IMR-90 (cell line): Measurements from ENCODE around the gene CEP152. TPM values are rescaled to one million over a fixed set of nuclear protein-coding genes. Genes with fewer than 3 reads are reported as not detected.

Experiments used
- ATAC-seq: fragments of 200-7000 bp; cut with Tn5 transposase; 2 replicates; pipeline ENCODE4 v1.9.1; 2020; ENCODE audit warnings: low read depth, mild to moderate bottlenecking, moderate library complexity
- BruUV-seq: library from RNA; stranded (reverse); fragments of 400-500 nt; replicated peaks from 2 replicates; lab custom pipeline; 2021; lab: Mats Ljungman, UMichigan
- CTCF ChIA-PET: fragments of 300-600 bp; formaldehyde crosslinking; extraction: SDS; loops from one replicate; lab custom pipeline; 2021; ENCODE audit warnings: antibody characterized with exemption; lab: Yijun Ruan, JAX
- POLR2A ChIA-PET: fragments of 300-600 bp; sonication (Branson Sonifier 250); formaldehyde crosslinking; loops from one replicate; lab custom pipeline; 2022; ENCODE audit warnings: antibody characterized with exemption; ENCODE audit not compliant: unreplicated experiment; lab: Charles Lee
- DNase-seq: peaks from one replicate; pipeline ENCODE4 v3.0.0; 2013
- H2AFZ ChIP-seq: replicated peaks from 2 replicates; pipeline ENCODE3; 2013; ENCODE audit warnings: low read length, mild to moderate bottlenecking; ENCODE audit not compliant: poor library complexity
- H2AK5ac ChIP-seq: 2 replicates; pipeline ENCODE4 v1.6.1; 2013; ENCODE audit warnings: low read depth, low read length, inconsistent platforms
- H2AK9ac ChIP-seq: replicated peaks from 2 replicates; pipeline ENCODE3; 2013; ENCODE audit warnings: mild to moderate bottlenecking, low read depth, low read length, moderate library complexity; ENCODE audit not compliant: poor library complexity
- H2BK120ac ChIP-seq: 2 replicates; pipeline ENCODE4 v1.6.1; 2013; ENCODE audit warnings: low read depth, low read length, inconsistent platforms
- H2BK15ac ChIP-seq: 3 replicates; pipeline ENCODE4 v1.6.1; 2013; ENCODE audit warnings: low read depth, low read length, inconsistent platforms
- H2BK20ac ChIP-seq: 2 replicates; pipeline ENCODE4 v1.6.1; 2013; ENCODE audit warnings: low read depth, mild to moderate bottlenecking, inconsistent platforms, low read length, moderate library complexity
- H2BK5ac ChIP-seq: 2 replicates; pipeline ENCODE4 v1.6.1; 2013; ENCODE audit warnings: mild to moderate bottlenecking, low read depth, low read length, inconsistent platforms; ENCODE audit not compliant: poor library complexity, severe bottlenecking
- H3K14ac ChIP-seq: replicated peaks from 2 replicates; pipeline ENCODE4 v1.6.1; 2013; ENCODE audit warnings: low read depth, low read length, inconsistent platforms
- H3K18ac ChIP-seq: 2 replicates; pipeline ENCODE4 v1.6.1; 2013; ENCODE audit warnings: low read depth, low read length, control low read depth
- H3K23ac ChIP-seq: 2 replicates; pipeline ENCODE4 v1.6.1; 2013; ENCODE audit warnings: low read depth, low read length, inconsistent platforms
- H3K27ac ChIP-seq: 2 replicates; pipeline ENCODE4 v1.5.1; 2013; ENCODE audit warnings: mild to moderate bottlenecking, control low read depth, low read length; ENCODE audit not compliant: insufficient read depth
- H3K27me3 ChIP-seq: 2 replicates; pipeline ENCODE4 v1.6.1; 2013; ENCODE audit warnings: low read length; ENCODE audit not compliant: control insufficient read depth, insufficient read depth
- H3K36me3 ChIP-seq: 2 replicates; pipeline ENCODE4 v1.6.1; 2013; ENCODE audit warnings: low read length, mixed read lengths; ENCODE audit not compliant: control insufficient read depth, insufficient read depth
- H3K4ac ChIP-seq: 2 replicates; pipeline ENCODE4 v1.6.1; 2013; ENCODE audit warnings: low read depth, low read length, inconsistent platforms
- H3K4me1 ChIP-seq: 2 replicates; pipeline ENCODE4 v1.6.1; 2013; ENCODE audit warnings: low read length, mixed read lengths; ENCODE audit not compliant: control insufficient read depth, insufficient read depth
- H3K4me2 ChIP-seq: 2 replicates; pipeline ENCODE4 v1.6.1; 2013; ENCODE audit warnings: low read depth, mild to moderate bottlenecking, control low read depth, low read length, moderate library complexity
- H3K4me3 ChIP-seq: 2 replicates; pipeline ENCODE4 v1.5.1; 2013; ENCODE audit warnings: low read depth, mild to moderate bottlenecking, control low read depth, low read length, moderate library complexity; ENCODE audit not compliant: insufficient read depth
- H3K56ac ChIP-seq: 2 replicates; pipeline ENCODE4 v1.6.1; 2013; ENCODE audit warnings: low read length, inconsistent platforms; ENCODE audit not compliant: insufficient read depth; ENCODE audit errors: extremely low read depth
- H3K79me1 ChIP-seq, 2 experiments: 2 replicates each; pipeline ENCODE4 v1.6.1; 2013; ENCODE audit warnings: low read length in 2 of 2, inconsistent platforms in 1 of 2, low read depth in 1 of 2
- H3K9ac ChIP-seq: 2 replicates; pipeline ENCODE4 v1.6.1; 2013; ENCODE audit warnings: low read depth, low read length, control low read depth
- H3K9me1 ChIP-seq: 2 replicates; pipeline ENCODE4 v1.6.1; 2013; ENCODE audit warnings: low read length, inconsistent platforms; ENCODE audit not compliant: insufficient read depth
- H3K9me3 ChIP-seq: 2 replicates; pipeline ENCODE4 v1.6.1; 2013; ENCODE audit warnings: low read length; ENCODE audit not compliant: control insufficient read depth, insufficient read depth
- H4K20me1 ChIP-seq: 2 replicates; pipeline ENCODE4 v1.6.1; 2013; ENCODE audit warnings: low read length, inconsistent platforms; ENCODE audit not compliant: insufficient read depth
- H4K5ac ChIP-seq: 2 replicates; pipeline ENCODE4 v1.6.1; 2013; ENCODE audit warnings: mild to moderate bottlenecking, low read depth, low read length, control low read depth
- H4K8ac ChIP-seq, 2 experiments: 2 replicates each; pipeline ENCODE4 v1.6.1; 2013; ENCODE audit warnings: low read depth in 2 of 2, low read length in 2 of 2, control low read depth in 1 of 2, inconsistent platforms in 1 of 2
- H4K91ac ChIP-seq: 2 replicates; pipeline ENCODE4 v1.6.1; 2013; ENCODE audit warnings: low read depth, low read length, inconsistent platforms; ENCODE audit not compliant: insufficient read depth
- BHLHE40 ChIP-seq: fragments of 150-350 bp; IDR thresholded peaks from 2 replicates; pipeline ENCODE4 v1.6.1; 2016; ENCODE audit warnings: mild to moderate bottlenecking, low read depth, low read length
- CEBPB ChIP-seq: IDR thresholded peaks from 2 replicates; pipeline ENCODE4 v1.6.1; 2012; ENCODE audit warnings: low read depth, low read length, improper control_type of control experiment
- CHD1 ChIP-seq: IDR thresholded peaks from 2 replicates; pipeline ENCODE4 v1.6.1; 2012; ENCODE audit warnings: low read depth, low read length, improper control_type of control experiment
- FOS ChIP-seq: fragments of 150-350 bp; IDR thresholded peaks from 2 replicates; pipeline ENCODE4 v1.6.1; 2016; ENCODE audit warnings: low read depth, low read length
- MAFK ChIP-seq: IDR thresholded peaks from 2 replicates; pipeline ENCODE4 v1.6.1; 2012; ENCODE audit warnings: low read depth, low read length, improper control_type of control experiment
- MAZ ChIP-seq: IDR thresholded peaks from 2 replicates; pipeline ENCODE4 v1.6.1; 2012; ENCODE audit warnings: low read depth, mild to moderate bottlenecking, low read length, improper control_type of control experiment, moderate library complexity, borderline replicate concordance
- MXI1 ChIP-seq: IDR thresholded peaks from 2 replicates; pipeline ENCODE4 v1.6.1; 2012; ENCODE audit warnings: low read depth, mild to moderate bottlenecking, low read length, moderate library complexity, borderline replicate concordance
- NFE2L2 ChIP-seq: fragments of 150-350 bp; IDR thresholded peaks from 2 replicates; pipeline ENCODE4 v1.6.1; 2016; ENCODE audit warnings: low read depth, mild to moderate bottlenecking, low read length
- POLR2A ChIP-seq: IDR thresholded peaks from 2 replicates; pipeline ENCODE4 v1.6.1; 2012; ENCODE audit warnings: mild to moderate bottlenecking, low read depth, low read length
- RAD21 ChIP-seq: IDR thresholded peaks from 2 replicates; pipeline ENCODE4 v1.6.1; 2012; ENCODE audit warnings: low read length, improper control_type of control experiment
- RCOR1 ChIP-seq: IDR thresholded peaks from 2 replicates; pipeline ENCODE4 v1.6.1; 2012; ENCODE audit warnings: mild to moderate bottlenecking, low read length, improper control_type of control experiment; ENCODE audit not compliant: insufficient replicate concordance
- SMC3 ChIP-seq: fragments of 150-350 bp; IDR thresholded peaks from 2 replicates; pipeline ENCODE4 v1.6.1; 2016; ENCODE audit warnings: low read depth, mild to moderate bottlenecking, antibody characterized with exemption, low read length, moderate library complexity
- WGBS, 2 experiments: methylation state at CpG; one replicate each; pipeline versions ENCODE4 v1.1.5 to v1.1.7; 2013; ENCODE audit warnings: missing lambda C conversion rate in 2 of 2; ENCODE audit not compliant: insufficient read length in 1 of 2; ENCODE audit errors: extremely low coverage in 2 of 2; 5-methylcytosine and 5-hydroxymethylcytosine counted together
- dilution Hi-C: fragments of 300-500 bp; cut with HindIII; formaldehyde crosslinking; loops from one replicate; pipeline ENCODE4 v1.14.3; 2018; ENCODE audit warnings: low sequenced_read_pairs; ENCODE audit not compliant: unreplicated experiment
- in situ Hi-C: fragments of 300-500 bp; cut with MboI; formaldehyde crosslinking; loops from 3 replicates; pipeline ENCODE4 v1.14.3; 2019; ENCODE audit warnings: low sequenced_read_pairs, inconsistent platforms, mixed read lengths
- intact Hi-C: fragments of 100-400 bp; cut with micrococcal nuclease; formaldehyde crosslinking; loops from 2 replicates; pipeline ENCODE4 v1.10.0; 2022
- polyA plus RNA-seq, 3 experiments: library from polyadenylated mRNA; depleted of rRNA; stranded (reverse); fragments of >200 nt; gene quantifications; 2 replicates each; pipeline ENCODE4 v1.2.3, GENCODE V29; 2012; ENCODE audit warnings: low replicate concordance in 1 of 3
- total RNA-seq: library from RNA; depleted of rRNA; stranded (reverse); fragments of >200 nt; gene quantifications from 2 replicates; pipeline ENCODE4 v1.2.3, GENCODE V29; 2012
- TF ChIP-seq, protein P1 (sequence below): fragments of 150-350 bp; IDR thresholded peaks from 2 replicates; pipeline ENCODE4 v1.6.1; 2016; ENCODE audit warnings: low read depth, mild to moderate bottlenecking, low read length, moderate library complexity, borderline replicate concordance

Gene CEP152
- total and polyA plus RNA-seq, 2 of the 4 experiments (the other 2 are of a cell fraction): 2.1 to 7.3 TPM

- Histone ChIP-seq H4K8ac (no peak overlapping the region), H2AFZ (no peak overlapping the region), H3K14ac (no peak overlapping the region), H3K36me3 (peaks cover 3% of the 10 kb centered on the region), H3K56ac (no peak overlapping the region), H3K79me1 (no peaks in the 10 kb centered on the region), H3K9me3 (no peaks in the 10 kb centered on the region), H3K4me1 (peaks cover 3% of the 10 kb centered on the region; the same call in 1 of the 2 replicates), H2BK15ac (no peak overlapping the region), H2BK20ac (no peak overlapping the region), H3K9me1 (no peaks in the 10 kb centered on the region), H3K18ac (no peak overlapping the region), H3K4me2 (no peak overlapping the region), H3K4me3 (no peak overlapping the region), H4K91ac (no peak overlapping the region), H3K27ac (no peak overlapping the region), H2BK5ac (no peak overlapping the region), H3K23ac (no peak overlapping the region), H2BK120ac (no peak overlapping the region), H2AK9ac (no peak overlapping the region), H4K5ac (no peak overlapping the region), H2AK5ac (no peak overlapping the region), H4K20me1 (no peaks in the 10 kb centered on the region), H3K27me3 (no peaks in the 10 kb centered on the region), H3K4ac (no peak overlapping the region), H3K9ac (no peak overlapping the region)
- ATAC-seq (no peak), DNase-seq (no peak)
- WGBS, 2 experiments: no CpG with 5 or more reads among the region's 2 CpGs
- in situ Hi-C loops: no loop called here
- CTCF ChIA-PET: interaction anchor here (1.1 kb wide), 1 partner anchor 12 kb away, joined by 3 read pairs; no protein-coding TSS in a partner anchor
- BruUV-seq: no TSS peak
- TF ChIP-seq MAFK (no peak), RAD21 (no peak), FOS (no peak), RCOR1 (no peak), SMC3 (no peak), MAZ (no peak), BHLHE40 (no peak), CHD1 (no peak), MXI1 (no peak), CEBPB (no peak), NFE2L2 (no peak), POLR2A (no peak)
- TF ChIP-seq, protein P1, sequence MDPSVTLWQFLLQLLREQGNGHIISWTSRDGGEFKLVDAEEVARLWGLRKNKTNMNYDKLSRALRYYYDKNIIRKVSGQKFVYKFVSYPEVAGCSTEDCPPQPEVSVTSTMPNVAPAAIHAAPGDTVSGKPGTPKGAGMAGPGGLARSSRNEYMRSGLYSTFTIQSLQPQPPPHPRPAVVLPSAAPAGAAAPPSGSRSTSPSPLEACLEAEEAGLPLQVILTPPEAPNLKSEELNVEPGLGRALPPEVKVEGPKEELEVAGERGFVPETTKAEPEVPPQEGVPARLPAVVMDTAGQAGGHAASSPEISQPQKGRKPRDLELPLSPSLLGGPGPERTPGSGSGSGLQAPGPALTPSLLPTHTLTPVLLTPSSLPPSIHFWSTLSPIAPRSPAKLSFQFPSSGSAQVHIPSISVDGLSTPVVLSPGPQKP: no peak
- intact Hi-C loops: no loop called here
- dilution Hi-C loops: no loop called here
- POLR2A ChIA-PET: no interaction called here
Measured at GRCh38 chr15:48761393-48762158, 49.3 kb downstream of the CEP152 start.
